ENCODE data around the gene UAP1L1. TPM values are rescaled to one million over a fixed set of nuclear protein-coding genes. Genes with fewer than 3 reads are reported as not detected.
A peak's percentile ranks its signal among the peaks of the same experiment; 100 is the strongest.

UAP1L1 gene
- total RNA-seq, 2 experiments from 2014 or later, result 49.8 to 50.1 TPM

DNA sequence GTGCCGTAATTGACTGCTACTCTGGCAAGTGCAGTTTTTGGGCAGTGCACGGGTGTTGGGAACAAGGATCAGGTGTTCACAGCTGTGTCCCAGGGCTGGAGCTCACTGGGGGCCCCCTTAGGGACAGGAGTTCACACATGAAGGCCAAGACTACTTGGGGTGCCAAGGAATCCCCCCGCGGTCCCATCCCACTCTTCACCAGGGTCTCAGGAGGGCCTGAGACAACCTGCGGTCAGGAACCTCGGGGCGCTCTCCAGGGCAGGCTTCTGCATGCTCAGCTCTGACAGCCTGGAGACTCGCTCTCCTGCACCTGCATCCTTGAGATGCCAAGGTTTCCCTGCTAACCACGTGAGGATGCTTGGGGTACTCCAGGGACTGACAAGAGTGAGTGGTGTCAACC is 7.2 kb downstream of the UAP1L1 start:
- POLR2A ChIA-PET, result interaction anchor here (1.1 to 1.2 kb wide), 2 partner anchors 14 to 49 kb away, joined by 3 read pairs; no protein-coding TSS in a partner anchor
- Mint-ChIP-seq H3K9me3 (no peaks in the 10 kb centered on the region), H3K36me3 (ENCODE audit: low read depth) (peaks cover 18% of the 10 kb centered on the region), H3K27ac (no peak overlapping the region), H3K27me3 (no peaks in the 10 kb centered on the region), H3K4me1 (ENCODE audit: low read depth) (peaks cover 42% of the 10 kb centered on the region), H3K4me3 (no peak overlapping the region)
- TF ChIP-seq, protein P1, sequence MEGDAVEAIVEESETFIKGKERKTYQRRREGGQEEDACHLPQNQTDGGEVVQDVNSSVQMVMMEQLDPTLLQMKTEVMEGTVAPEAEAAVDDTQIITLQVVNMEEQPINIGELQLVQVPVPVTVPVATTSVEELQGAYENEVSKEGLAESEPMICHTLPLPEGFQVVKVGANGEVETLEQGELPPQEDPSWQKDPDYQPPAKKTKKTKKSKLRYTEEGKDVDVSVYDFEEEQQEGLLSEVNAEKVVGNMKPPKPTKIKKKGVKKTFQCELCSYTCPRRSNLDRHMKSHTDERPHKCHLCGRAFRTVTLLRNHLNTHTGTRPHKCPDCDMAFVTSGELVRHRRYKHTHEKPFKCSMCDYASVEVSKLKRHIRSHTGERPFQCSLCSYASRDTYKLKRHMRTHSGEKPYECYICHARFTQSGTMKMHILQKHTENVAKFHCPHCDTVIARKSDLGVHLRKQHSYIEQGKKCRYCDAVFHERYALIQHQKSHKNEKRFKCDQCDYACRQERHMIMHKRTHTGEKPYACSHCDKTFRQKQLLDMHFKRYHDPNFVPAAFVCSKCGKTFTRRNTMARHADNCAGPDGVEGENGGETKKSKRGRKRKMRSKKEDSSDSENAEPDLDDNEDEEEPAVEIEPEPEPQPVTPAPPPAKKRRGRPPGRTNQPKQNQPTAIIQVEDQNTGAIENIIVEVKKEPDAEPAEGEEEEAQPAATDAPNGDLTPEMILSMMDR (IDR thresholded peaks at IDR 0.05), result no peak
- CTCF ChIA-PET, result interaction anchor here (1.2 to 3.2 kb wide), 5 partner anchors 11 to 56 kb away, joined by 3 to 13 read pairs (median 4); partner anchors contain the start of gene ABCA2
- DNase-seq (no peak), ATAC-seq (no peak)
- intact Hi-C loops (cut with micrococcal nuclease), result no loop called here

DNA sequence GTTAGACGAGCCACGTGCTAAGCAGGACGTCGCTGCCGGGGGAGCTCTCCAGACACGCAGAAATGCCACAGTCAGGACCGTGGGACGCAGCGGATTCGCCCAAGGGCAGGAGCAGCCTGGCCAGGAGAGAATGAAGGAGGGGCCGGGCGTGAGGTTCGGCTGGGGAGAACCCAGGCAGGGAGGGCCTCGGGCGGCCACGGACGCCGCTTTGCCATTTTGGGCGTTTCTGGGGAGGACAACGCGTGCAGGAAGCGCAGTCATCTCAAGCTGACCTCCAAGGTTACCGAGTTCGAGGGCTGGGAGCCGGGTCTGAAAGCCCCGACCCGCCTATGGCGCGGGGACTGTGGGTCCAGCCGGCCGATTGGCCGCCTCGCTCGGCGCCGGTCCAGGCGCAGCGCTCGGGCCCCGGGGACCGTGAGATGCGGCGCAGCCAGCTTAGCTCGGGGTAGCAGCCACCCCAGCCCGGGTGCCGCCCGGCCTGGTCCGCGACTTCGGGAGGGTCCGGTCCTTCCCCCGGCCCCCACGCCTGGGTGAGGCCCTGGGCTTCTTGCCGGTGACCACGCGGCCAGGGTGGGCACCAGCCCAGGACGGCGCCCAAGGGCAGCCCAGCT is 8.7 kb downstream of the UAP1L1 start:
- Mint-ChIP-seq H3K27me3 (no peaks in the 10 kb centered on the region), H3K4me3 (peak overlapping the region; percentile 90), H3K4me1 (ENCODE audit: low read depth) (peaks cover 39% of the 10 kb centered on the region), H3K27ac (peak overlapping the region; percentile 94), H3K9me3 (no peaks in the 10 kb centered on the region), H3K36me3 (ENCODE audit: low read depth) (peaks cover 13% of the 10 kb centered on the region)
- ATAC-seq, result no peak
- intact Hi-C loops (cut with micrococcal nuclease), result no loop called here
- TF ChIP-seq, protein P1 (IDR thresholded peaks at IDR 0.05), result no peak
- peak; percentile 57 for DNase-seq
- POLR2A ChIA-PET, result interaction anchor here (0.6 to 2.2 kb wide), 16 partner anchors 8 to 292 kb away, joined by 3 to 12 read pairs (median 3); partner anchors contain the start of genes SAPCD2 and UAP1L1
- CTCF ChIA-PET, result interaction anchor here (1.0 to 3.2 kb wide), 10 partner anchors 9 to 151 kb away, joined by 4 to 17 read pairs (median 6); partner anchors contain the start of genes ABCA2, SAPCD2 and UAP1L1

GRCh38 chr9:137086531-137087408 is 9.5 kb downstream of the UAP1L1 start, which contains the start of gene MAN1B1:
Gene MAN1B1, plus strand, starts transcription at chr9:137086985. Its CDS starts 15 bp downstream, at chr9:137087000.
- Mint-ChIP-seq H3K27ac (peak within 1 kb of the TSS; percentile 94), H3K4me3 (peak within 1 kb of the TSS; percentile 90), H3K36me3 (ENCODE audit: low read depth) (peaks cover 10% of the 10 kb centered on the region), H3K4me1 (ENCODE audit: low read depth) (peaks cover 38% of the 10 kb centered on the region), H3K27me3 (no peaks in the 10 kb centered on the region), H3K9me3 (no peaks in the 10 kb centered on the region)
- ChIA-PET CTCF (interaction anchor here (1.0 to 3.2 kb wide), 12 partner anchors 9 to 150 kb away, joined by 3 to 17 read pairs (median 4); partner anchors contain the start of genes ABCA2, SAPCD2 and UAP1L1), POLR2A (interaction anchor here (0.6 to 2.2 kb wide), 19 partner anchors 8 to 293 kb away, joined by 3 to 12 read pairs (median 3); partner anchors contain the start of genes ANAPC2, SAPCD2, SSNA1 and UAP1L1)
- peak; percentile 86 for ATAC-seq
- peak; percentile 100 for DNase-seq
- TF ChIP-seq, protein P1 (IDR thresholded peaks at IDR 0.05), result no peak
- intact Hi-C loops (cut with micrococcal nuclease), result no loop called here

DNA sequence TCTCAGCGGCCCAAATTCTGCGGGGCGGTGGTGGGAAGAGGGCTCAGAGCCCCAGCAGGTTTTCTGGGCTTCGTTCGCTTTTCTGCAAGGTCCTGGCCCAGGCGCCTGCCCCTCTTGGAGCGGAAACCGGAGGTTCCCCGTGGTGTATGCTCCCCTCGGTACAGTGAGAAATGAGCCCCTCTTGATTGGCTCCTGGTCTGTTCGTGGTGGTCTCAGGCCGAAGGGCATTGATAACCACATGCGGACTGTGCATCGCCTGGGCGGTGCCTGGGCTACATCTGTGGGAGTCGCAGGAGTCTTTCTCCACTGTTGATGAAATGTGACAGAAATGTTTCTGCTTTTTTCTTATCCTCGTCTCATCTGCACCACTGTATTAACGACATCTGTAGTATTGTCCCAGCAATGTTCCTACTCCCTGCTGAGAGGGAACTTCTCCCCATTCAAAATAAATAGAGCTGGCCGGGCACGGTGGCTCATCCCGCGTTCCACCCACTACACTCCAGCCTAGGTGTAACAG is 10.2 kb downstream of the UAP1L1 start:
- no peaks in the 10 kb centered on the region for H3K9me3 Mint-ChIP-seq
- DNase-seq, result peak; percentile 56
- peak overlapping the region; percentile 91 for H3K27ac Mint-ChIP-seq
- TF ChIP-seq, protein P1 (IDR thresholded peaks at IDR 0.05), result no peak
- H3K36me3 Mint-ChIP-seq (ENCODE audit: low read depth), result peaks cover 6% of the 10 kb centered on the region
- POLR2A ChIA-PET, result interaction anchor here (0.9 to 2.5 kb wide), 8 partner anchors 8 to 153 kb away, joined by 3 to 12 read pairs (median 6); partner anchors contain the start of genes SAPCD2 and UAP1L1
- no peak for ATAC-seq
- no peaks in the 10 kb centered on the region for H3K27me3 Mint-ChIP-seq
- H3K4me3 Mint-ChIP-seq, result peak overlapping the region; percentile 86
- H3K4me1 Mint-ChIP-seq (ENCODE audit: low read depth), result peaks cover 36% of the 10 kb centered on the region
- CTCF ChIA-PET, result interaction anchor here (0.6 to 3.2 kb wide), 13 partner anchors 8 to 359 kb away, joined by 3 to 17 read pairs (median 4); partner anchors contain the start of genes ABCA2, NPDC1 and RNF224
- intact Hi-C loops (cut with micrococcal nuclease), result no loop called here

All from activated CD8-positive, alpha-beta T cell treated with anti-CD3 and anti-CD28 coated beads for 36 hours (primary cell).